ENCODE results near the gene MAGEA8. TPM values are rescaled to one million over a fixed set of nuclear protein-coding genes. Genes with fewer than 3 reads are reported as not detected.

The MAGEA8 gene
- total RNA-seq, 2 donors from 2014 or later = not detected

- no peak overlapping the region for H3K27ac ChIP-seq
These were observed 35.6 kb upstream of the MAGEA8 start for GRCh38 chrX:149845385-149845784.

GRCh38 chrX:149846789-149847188 is 34.2 kb upstream of the MAGEA8 start:
- DNase-seq (ENCODE audit: low spot score) = no peak
- H3K27me3 ChIP-seq = no peaks in the 10 kb centered on the region
- H3K4me3 ChIP-seq = no peak overlapping the region
- H3K9me3 ChIP-seq = peaks cover 0 to 3% of the 10 kb centered on the region in 2 donors
- H3K4me1 ChIP-seq = no peaks in the 10 kb centered on the region
- H3K27ac ChIP-seq = no peak overlapping the region
- H3K36me3 ChIP-seq = no peaks in the 10 kb centered on the region
- no peak for TF ChIP-seq CTCF (IDR thresholded peaks at IDR 0.05)

More at GRCh38 chrX:149845385-149845784, 35.6 kb upstream of the MAGEA8 start:
- H3K36me3 ChIP-seq = no peaks in the 10 kb centered on the region
- no peak for DNase-seq (ENCODE audit: low spot score)
- no peaks in the 10 kb centered on the region for H3K9me3 ChIP-seq
- no peaks in the 10 kb centered on the region for H3K4me1 ChIP-seq
- TF ChIP-seq CTCF (IDR thresholded peaks at IDR 0.05) = no peak
- no peaks in the 10 kb centered on the region for H3K27me3 ChIP-seq
- no peak overlapping the region for H3K4me3 ChIP-seq

- no peak overlapping the region for H3K4me3 ChIP-seq
- no peaks in the 10 kb centered on the region for H3K27me3 ChIP-seq
- peaks cover 0 to 6% of the 10 kb centered on the region in 2 donors for H3K9me3 ChIP-seq
- DNase-seq (ENCODE audit: low spot score) = no peak
- H3K36me3 ChIP-seq = no peaks in the 10 kb centered on the region
- H3K4me1 ChIP-seq = no peaks in the 10 kb centered on the region
- H3K27ac ChIP-seq = no peak overlapping the region
- TF ChIP-seq CTCF (IDR thresholded peaks at IDR 0.05) = no peak
These were observed 32.1 kb upstream of the MAGEA8 start for GRCh38 chrX:149848855-149849254.

GRCh38 chrX:149849787-149850186 is 31.2 kb upstream of the MAGEA8 start:
- Histone ChIP-seq H3K9me3 (peaks cover 0 to 6% of the 10 kb centered on the region in 2 donors), H3K27me3 (no peaks in the 10 kb centered on the region), H3K4me1 (no peaks in the 10 kb centered on the region), H3K27ac (no peak overlapping the region), H3K4me3 (no peak overlapping the region), H3K36me3 (no peaks in the 10 kb centered on the region)
- DNase-seq (ENCODE audit: low spot score) = no peak
- no peak for TF ChIP-seq CTCF (IDR thresholded peaks at IDR 0.05)

- DNase-seq (ENCODE audit: low spot score) = no peak
- H3K36me3 ChIP-seq = no peaks in the 10 kb centered on the region
- no peak overlapping the region for H3K4me3 ChIP-seq
- no peaks in the 10 kb centered on the region for H3K4me1 ChIP-seq
- H3K27me3 ChIP-seq = no peaks in the 10 kb centered on the region
- H3K27ac ChIP-seq = no peak overlapping the region
- TF ChIP-seq CTCF (IDR thresholded peaks at IDR 0.05) = no peak
- H3K9me3 ChIP-seq = peaks cover 0 to 6% of the 10 kb centered on the region in 2 donors
These were observed 29.1 kb upstream of the MAGEA8 start for GRCh38 chrX:149851864-149852263.

- Histone ChIP-seq H3K36me3 (no peaks in the 10 kb centered on the region), H3K9me3 (peaks cover 0 to 6% of the 10 kb centered on the region in 2 donors), H3K27ac (no peak overlapping the region), H3K27me3 (no peaks in the 10 kb centered on the region), H3K4me1 (no peaks in the 10 kb centered on the region), H3K4me3 (no peak overlapping the region)
- no peak for TF ChIP-seq CTCF (IDR thresholded peaks at IDR 0.05)
- no peak for DNase-seq (ENCODE audit: low spot score)
These were observed 27.1 kb upstream of the MAGEA8 start for GRCh38 chrX:149853925-149854324.
